Activated CD4-positive, CD25-positive, alpha-beta regulatory T cell treated with anti-CD3 and anti-CD28 coated beads, Interleukin-2, amount 50 U/mL, for 72 hours (primary cell): Measurements from ENCODE around the gene MYO18A.
"Not testable (repeated sequence)": the region's sequence is repeated elsewhere in the genome, so short reads cannot be mapped to it uniquely, and the experiment has no call there.

Source experiments
- DNase-seq: peaks from one replicate; pipeline ENCODE4 v3.0.0; 2021

MYO18A gene

GRCh38 chr17:29147682-29148081 is 32.5 kb downstream of the MYO18A start:
- DNase-seq, result no peak

DNA sequence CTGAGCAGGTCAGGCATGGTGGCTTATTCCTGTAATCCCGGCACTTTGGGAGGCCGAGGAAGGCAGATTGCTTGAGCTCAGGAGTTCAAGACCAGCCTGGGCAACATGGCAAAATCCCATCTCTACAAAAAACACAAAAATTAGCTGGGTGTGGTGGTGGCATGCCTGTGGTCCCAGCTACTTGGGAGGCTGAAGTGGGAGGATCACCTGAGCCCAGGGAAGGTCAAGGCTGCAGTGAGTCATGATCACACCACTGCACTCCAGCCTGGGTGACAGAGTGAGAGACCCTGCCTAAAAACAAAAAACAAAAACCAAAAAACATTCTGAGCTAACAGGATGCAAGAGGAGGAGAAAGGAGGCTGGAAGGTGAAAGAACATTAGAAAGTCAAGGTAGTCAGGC is 33.0 kb downstream of the MYO18A start:
- DNase-seq, result not testable (repeated sequence)

DNA sequence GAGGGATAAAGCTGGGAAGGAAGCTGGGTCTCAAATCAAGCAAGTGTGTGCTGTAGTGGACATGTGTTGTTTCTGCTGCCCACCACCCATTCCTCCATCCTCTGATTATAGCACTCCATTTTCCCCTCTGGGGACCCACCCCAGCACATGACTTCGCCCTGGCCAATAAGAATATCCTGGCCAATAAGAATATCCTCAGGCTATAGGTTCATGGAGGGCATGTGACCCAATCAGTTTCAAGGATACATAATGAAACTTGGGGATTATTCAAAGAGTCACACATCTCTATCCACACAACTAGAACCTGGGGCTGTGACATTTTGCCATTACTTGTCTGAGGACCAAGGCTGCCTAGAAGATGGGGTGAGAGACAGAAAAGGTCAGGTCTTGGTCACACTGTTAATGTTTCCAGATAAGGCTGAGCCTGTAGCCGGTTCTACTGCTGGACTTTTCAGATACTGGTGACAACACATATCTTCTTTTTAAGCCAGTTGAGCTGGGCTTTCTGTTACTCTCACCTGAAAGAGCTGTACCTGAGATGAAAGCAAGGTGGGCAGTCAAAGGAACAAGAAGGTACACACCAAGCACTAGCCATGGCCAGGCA is 33.7 kb downstream of the MYO18A start:
- no peak for DNase-seq

GRCh38 chr17:29145289-29146073 is 34.7 kb downstream of the MYO18A start:
- DNase-seq, result peak; percentile 60

DNA sequence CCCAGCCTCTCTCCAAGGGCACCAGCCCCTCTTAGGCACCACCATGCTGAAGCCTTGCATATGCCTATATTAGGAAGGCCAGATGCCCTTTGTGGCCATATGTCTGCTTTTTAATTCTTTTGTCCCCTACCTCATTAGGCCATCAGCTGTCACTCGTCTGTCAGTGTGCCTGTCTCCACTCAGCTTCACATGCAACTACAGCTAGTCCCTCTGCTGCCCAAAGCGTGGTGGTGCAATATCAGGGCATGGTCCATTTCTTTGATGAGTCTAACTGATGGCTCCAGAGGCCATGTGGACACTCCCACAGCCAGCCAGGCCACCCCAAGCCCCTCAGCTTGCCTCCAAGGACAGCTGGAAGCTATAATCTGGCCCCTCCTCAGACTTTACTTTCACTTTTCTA is 36.3 kb downstream of the MYO18A start:
- no peak for DNase-seq

DNA sequence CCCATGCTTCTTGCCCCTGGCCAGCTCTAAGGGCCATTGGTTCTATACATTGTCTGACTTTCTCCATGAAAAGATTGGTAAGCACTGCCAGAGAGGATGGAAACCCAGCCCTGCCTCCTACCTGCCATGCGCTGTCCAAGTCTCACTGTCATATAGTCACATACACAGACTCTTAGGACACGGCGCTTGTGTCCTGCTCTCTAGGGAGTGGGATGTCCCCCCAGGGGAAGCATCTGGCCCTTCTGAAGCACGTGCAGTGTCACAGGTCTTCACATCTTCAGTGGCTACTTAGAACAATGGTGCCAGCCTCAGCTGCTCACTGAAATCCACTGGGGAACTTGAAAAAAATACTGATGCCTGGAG is 38.7 kb downstream of the MYO18A start:
- no peak for DNase-seq

GRCh38 chr17:29140631-29141513 is 39.3 kb downstream of the MYO18A start:
- peak; percentile 49 for DNase-seq

GRCh38 chr17:29140051-29140621 is 40.1 kb downstream of the MYO18A start:
- peak; percentile 75 for DNase-seq

- DNase-seq, result peak; percentile 57
Measured at GRCh38 chr17:29138971-29139691, 41.1 kb downstream of the MYO18A start.

GRCh38 chr17:29138184-29138955 is 41.8 kb downstream of the MYO18A start:
- DNase-seq, result peak; percentile 60

DNA sequence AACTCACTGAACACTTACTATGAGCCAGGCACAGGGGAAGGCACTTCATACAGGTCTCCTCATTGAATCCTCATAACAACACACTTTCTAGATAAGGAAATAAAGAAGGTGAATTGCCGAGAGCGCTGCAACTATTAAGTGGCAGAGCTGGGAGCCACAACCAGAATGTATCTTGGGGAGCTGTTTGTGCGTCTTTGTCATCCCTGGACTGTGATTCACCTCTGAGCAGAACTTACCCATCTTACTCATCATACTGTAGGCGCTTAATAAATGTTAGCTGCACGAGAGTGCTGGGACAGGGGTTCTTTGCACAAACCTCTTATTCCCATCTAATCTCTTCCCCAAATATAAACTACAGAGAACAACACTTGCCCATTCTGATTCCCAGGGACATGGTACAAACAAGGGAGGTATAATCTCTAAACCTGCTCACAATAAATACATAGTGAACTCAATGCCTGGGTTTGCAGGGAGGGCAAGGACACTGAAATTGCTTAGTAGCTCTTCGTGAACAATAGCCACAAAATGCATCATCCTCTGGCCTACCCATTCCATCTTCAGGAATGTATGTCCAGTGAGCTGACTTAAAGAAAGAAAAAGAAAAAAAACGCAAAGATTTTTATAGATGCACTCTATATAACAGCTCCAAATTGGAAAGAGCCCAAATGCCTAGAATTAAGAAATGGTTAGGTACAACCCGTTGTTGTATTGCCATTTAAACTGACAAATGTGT is 43.0 kb downstream of the MYO18A start:
- DNase-seq, result no peak

- DNase-seq, result no peak
Measured at GRCh38 chr17:29135464-29135863, 44.7 kb downstream of the MYO18A start.

GRCh38 chr17:29133121-29133713 is 47.0 kb downstream of the MYO18A start:
- DNase-seq, result no peak

DNA sequence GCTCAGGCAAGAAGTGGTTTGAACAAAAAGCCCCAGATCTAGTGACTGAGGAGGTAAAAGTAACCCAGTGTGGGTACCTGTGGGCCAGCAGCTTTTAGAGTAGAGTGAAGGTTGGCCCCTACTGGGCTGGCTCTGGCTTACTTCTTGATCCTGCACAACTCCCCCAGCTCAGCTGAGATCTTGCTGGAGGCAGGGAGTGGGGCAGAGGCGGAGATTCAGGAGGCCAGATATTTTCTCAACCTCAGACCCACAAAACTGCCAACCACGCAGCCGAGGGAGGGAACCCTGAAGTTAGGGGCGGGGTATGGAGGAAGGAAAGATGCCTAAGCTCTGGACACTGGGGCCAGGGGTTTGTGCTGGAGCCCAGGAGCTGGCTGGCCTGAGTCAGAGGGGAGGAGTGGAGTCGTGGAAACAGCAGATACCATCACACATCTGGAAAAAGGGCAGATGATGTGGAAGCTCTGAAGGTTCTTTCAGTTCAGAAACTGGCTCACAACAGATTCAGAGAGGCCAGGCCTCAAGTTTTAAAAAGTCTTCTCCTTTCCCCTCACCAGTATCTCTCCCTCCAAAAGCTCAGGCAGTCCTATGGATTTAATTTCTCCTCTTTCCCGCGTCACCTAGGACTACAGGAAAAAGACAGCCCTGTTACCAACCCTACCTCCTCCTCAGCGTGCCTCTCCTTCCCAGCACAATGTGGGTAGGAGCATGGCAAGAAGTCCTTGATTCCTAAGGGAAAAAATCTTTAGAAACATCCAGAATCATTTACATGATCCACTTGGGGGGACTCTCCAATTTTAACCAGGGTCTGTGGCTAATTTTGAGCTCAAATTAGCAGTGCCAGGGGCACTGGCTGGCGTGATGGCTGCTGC is 48.1 kb downstream of the MYO18A start:
- DNase-seq, result no peak

DNA sequence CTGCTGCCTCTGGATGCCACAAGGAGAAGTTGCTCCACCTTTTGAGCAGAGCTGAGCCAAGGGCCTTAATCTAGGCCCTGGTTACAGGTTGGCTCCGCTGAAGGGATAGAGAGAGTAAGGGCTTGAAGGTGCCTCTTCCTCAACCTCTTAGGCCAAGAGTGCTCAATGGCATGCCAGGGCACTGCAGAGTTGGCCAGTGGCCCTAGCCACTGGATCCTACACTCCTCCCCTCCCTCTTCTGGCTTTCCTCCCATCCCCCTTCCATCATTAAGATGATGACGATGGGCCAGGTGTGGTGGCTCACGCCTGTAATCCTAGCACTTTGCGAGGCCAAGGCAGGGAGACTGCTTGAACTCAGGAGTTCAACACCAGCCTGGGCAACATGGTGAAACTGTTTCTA is 50.5 kb downstream of the MYO18A start:
- no peak for DNase-seq

GRCh38 chr17:29127840-29128239 is 52.4 kb downstream of the MYO18A start:
- DNase-seq, result no peak

DNA sequence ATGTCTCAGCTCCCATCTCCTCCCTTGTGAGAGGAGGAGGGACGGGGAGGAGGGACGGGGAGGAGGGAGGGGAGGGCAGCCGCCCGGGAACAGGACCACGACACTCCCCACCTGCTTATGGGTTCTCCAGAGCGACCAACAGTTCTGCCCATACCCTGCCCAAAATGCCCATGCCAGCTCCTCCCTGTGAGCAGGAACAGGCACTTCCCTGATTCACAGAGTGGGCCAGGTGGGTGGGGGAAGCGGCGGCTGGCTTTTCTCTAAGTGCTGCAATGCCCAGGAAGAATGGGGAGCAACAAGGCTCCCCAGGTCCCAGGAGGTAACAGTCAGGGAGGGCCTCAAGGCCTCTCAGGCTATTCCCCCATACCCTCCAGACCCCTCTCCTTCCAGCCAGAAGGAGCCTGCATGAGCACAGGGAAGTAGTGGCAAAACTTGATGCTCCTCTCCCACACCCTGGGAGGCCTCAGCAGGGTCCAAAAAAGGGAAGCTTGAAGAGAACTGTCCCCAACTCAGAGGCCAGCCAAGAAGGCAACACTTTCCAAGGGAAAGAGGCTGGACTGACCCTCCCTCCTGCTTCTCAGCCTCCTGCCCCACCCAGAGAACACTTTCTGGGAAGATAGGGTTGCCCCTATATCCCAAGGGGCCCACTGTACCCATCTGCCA is 53.8 kb downstream of the MYO18A start:
- DNase-seq, result no peak

- DNase-seq, result no peak
Measured at GRCh38 chr17:29125651-29126050, 54.5 kb downstream of the MYO18A start.

GRCh38 chr17:29124925-29125273 is 55.3 kb downstream of the MYO18A start:
- DNase-seq, result no peak
